Cardiac septum (tissue), 1 donor: Measurements from ENCODE around the gene SERP2. TPM values are rescaled to one million over a fixed set of nuclear protein-coding genes. Genes with fewer than 3 reads are reported as not detected.
A peak's percentile ranks its signal among the peaks of the same experiment; 100 is the strongest.

Experiments used
- DNase-seq: peaks from one replicate; pipeline ENCODE4 v3.0.0-alpha.2; 2020; ENCODE audit warnings: low spot score
- intact Hi-C: fragments of 100-400 bp; cut with DNase I; formaldehyde crosslinking; loops from one replicate; pipeline ENCODE4 v1.14.0; 2022
- total RNA-seq: library from RNA; stranded (reverse); fragmentation: NEBNext Ultra II Directional; extraction: Animal tissue kit (Norgen Biotek cat#: 25700); gene quantifications from one replicate; pipeline ENCODE4 v1.2.1, GENCODE V29; 2021
- donor health status: DM: no; HTN: no; CAD: no.

The SERP2 gene
- total RNA-seq, 1 donor from 2014 or later, result 7.9 TPM

- intact Hi-C loops, result no loop called here
- DNase-seq, result peak; percentile 56
These were observed 30.9 kb downstream of the SERP2 start for GRCh38 chr13:44404261-44405132.

GRCh38 chr13:44406617-44407016, 33.0 kb downstream of the SERP2 start:
- intact Hi-C loops, result no loop called here

GRCh38 chr13:44407379-44407778, 33.8 kb downstream of the SERP2 start:
- DNase-seq, result peak; percentile 27
- intact Hi-C loops, result no loop called here

More at GRCh38 chr13:44406617-44407016, 33.0 kb downstream of the SERP2 start:
- DNase-seq, result no peak

GRCh38 chr13:44407891-44408290, 34.3 kb downstream of the SERP2 start:
- peak; percentile 44 for DNase-seq
- intact Hi-C loops, result no loop called here

DNA sequence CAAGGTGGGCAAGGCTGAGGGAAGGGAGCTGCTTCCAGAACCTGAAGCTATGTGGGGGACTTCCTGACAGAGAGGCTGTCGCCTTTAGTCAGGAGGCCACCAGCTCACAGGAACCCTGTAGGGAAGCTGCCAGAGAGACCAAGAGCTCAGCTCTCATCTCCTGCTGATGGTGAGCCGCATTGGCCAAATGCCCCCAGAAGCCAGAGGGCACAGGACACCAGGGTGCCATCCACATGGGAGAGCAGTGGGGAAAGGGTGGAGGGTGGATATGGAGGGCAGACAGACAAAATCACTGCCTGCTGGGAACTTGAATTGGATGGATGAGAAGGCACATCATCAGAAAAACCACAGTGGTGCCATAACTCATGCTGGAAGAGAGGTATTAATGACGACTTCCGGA, 36.0 kb downstream of the SERP2 start:
- DNase-seq, result peak; percentile 33
- intact Hi-C loops, result no loop called here

- intact Hi-C loops, result no loop called here
- DNase-seq, result peak; percentile 38
These were observed 36.8 kb downstream of the SERP2 start for GRCh38 chr13:44410328-44410859.

- intact Hi-C loops, result no loop called here
- no peak for DNase-seq
These were observed 38.2 kb downstream of the SERP2 start for GRCh38 chr13:44411841-44412240.

DNA sequence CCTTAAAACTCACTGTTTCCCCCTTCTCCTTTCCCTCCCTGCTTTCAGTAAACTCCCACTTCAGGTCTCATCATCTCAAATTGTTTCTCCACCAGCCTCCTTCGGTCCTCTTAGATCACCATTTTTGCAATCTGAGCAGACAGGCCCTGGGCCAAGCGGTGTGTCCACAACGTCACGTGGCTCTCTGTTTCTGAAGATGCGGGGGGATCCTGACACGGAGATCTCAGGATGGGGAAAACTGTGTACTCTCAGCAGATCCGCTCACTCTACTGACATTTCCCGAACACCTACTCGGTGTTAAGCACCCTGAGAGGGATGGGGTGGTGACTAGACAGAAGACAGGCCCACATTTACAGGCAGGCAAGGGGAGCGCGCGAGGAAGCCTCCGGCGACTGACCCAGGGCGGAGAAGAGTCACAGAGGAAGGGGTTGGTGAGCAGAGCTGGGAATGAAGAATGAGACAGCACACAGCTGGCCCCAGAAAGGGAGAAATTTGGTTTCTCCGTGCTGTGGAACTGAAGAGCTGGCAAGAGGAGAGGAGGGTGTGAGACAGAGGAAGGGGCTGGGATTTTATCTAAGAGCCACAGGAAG, 38.8 kb downstream of the SERP2 start:
- intact Hi-C loops, result no loop called here
- peak; percentile 63 for DNase-seq

DNA sequence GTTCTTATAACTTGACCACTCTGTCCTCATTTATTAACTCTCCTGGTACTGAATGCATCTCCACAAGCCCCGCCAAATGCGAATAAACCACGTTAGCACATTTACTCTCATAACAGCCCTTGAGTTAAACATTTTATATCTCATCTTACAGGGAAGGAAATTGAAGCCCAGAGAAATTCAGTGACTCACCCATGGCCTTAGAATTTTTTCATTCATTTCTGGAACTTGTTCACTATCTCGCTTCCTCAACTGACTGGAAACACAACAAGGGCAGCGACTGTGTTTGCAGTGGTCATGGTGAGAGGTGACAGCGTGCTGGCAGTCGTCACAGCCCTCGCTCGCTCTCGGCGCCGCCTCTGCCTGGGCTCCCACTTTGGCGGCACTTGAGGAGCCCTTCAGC, 39.5 kb downstream of the SERP2 start:
- intact Hi-C loops, result no loop called here
- no peak for DNase-seq

GRCh38 chr13:44414716-44415115, 41.1 kb downstream of the SERP2 start:
- DNase-seq, result peak; percentile 29
- intact Hi-C loops, result no loop called here

DNA sequence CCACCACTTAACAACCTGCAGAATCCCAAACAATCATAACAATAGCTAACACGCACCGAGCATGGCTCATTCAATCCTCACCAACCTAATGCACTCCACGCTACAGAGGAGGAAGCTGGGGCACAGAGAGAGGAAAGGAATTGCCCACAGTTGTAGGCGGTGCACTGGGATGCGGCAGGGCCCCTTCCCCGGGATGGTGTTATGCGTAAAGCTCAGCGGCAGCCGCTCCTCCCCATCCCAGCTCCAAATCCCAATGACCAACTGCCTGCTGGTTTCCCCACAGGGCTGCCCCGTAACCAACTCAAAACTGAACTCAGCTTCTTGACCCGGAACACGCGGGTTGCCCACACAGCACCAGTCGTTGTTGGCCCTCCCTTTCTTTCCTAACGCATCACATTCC, 42.2 kb downstream of the SERP2 start:
- DNase-seq, result peak; percentile 43
- intact Hi-C loops, result no loop called here

DNA sequence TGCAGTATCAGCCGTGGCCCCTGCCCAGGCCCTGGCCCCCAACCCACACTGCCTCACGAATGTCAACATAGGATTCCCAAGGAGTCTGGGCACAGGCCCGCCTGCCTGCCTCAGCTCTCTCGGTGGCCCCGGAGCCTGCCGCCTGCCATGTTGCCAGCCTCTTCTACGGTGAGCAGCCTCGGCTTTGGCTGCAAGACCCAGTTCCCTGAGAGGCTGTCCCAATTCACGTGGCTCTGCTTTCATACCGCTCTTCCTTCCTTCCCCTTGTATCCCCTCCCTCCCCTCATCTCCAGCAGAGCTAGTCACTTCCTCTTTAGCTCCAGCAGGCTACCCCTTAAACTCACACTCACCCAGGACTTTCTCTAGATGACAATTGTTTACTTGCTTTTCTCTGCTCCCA, 42.7 kb downstream of the SERP2 start:
- intact Hi-C loops, result no loop called here
- DNase-seq, result peak; percentile 68

DNA sequence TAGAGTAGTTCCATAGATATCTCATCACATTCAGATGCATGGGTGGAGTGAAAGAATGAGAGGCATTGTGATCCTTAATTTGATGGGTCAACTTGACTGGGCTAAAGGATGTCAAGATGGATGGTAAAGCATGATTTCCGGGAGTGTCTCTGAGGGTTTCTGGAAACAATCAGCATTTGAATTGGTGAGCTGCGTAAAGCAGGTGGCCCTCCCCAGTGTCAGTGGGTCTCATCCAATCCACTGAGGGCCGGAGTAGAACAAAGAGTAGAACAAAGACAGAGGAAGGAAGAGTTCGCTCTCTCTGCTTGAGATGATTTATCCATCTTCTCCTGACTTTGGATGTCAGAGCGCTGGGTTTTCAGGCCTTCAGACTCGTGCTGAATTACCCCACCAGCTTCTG, 43.1 kb downstream of the SERP2 start:
- intact Hi-C loops, result no loop called here
- DNase-seq, result peak; percentile 12

- peak; percentile 33 for DNase-seq
- intact Hi-C loops, result no loop called here
These were observed 43.8 kb downstream of the SERP2 start for GRCh38 chr13:44417446-44417845.

DNA sequence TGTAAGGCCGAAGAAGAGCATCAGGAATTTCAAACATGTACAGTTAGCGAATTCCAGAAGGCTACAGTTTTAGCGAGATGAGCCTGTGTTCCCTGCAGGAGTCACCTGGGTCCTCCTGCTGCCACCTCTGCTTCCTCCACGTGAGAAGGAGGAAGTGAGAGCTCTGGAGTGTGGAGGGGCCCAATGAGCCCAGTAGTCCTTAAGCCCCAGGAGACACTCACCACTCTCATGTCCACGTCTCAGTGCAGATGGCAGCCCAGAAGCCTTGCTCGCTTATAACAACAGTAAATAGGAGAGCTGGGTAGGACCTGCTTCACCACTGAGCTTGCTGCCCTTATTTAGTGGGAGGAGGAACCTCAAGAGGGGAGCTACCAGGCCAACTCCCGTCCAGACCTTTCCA, 44.3 kb downstream of the SERP2 start:
- peak; percentile 71 for DNase-seq
- intact Hi-C loops, result no loop called here

GRCh38 chr13:44420376-44421220, 47.0 kb downstream of the SERP2 start:
- intact Hi-C loops, result no loop called here
- DNase-seq, result peak; percentile 39

- peak; percentile 71 for DNase-seq
- intact Hi-C loops, result no loop called here
These were observed 48.4 kb downstream of the SERP2 start for GRCh38 chr13:44421853-44422525.

DNA sequence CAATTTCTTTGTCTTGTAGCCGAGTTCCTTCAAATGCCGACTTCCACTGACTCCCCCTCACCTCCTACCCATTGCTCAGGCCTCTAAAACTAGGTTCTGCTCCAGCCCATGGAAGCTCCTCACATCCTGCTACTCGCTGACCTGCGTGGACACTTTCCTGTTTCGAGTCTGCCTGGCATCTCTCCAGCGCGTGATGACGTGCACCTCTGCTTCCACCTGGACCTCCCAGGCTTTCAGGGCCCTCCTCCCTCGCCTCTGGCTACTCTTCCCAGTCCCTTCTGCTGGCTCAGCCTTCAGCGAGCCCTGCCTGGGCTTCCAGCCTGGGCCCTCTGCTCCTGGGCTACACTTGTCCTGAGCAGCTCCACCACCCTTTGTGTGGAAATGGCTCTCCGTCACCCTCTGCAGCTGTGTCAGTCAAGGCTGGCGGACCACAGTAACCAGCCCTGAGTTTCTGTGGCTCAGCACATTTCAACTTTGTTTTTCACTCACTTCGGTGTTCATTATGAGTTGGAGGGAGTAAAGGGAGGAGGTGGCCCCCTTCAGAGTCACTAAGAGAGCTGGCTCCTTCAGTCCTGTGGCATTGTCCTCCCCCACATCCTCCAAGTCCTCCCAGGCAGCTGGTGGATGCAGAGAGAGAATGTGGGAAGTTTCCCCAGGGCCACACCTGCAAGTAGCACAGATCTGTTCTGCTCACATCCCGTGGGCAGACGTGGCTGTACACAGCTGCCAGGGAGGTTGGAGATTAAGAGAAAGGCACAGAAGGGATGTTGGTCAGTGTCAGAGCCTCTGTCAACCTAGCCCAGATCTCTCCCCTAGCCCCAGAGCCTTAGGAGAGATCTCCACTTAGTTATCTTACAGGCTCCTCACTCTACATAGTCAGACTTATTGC, 49.4 kb downstream of the SERP2 start:
- peak; percentile 75 for DNase-seq
- intact Hi-C loops, result no loop called here
